ENCODE results near the gene PLCH1.

PLCH1 gene

DNA sequence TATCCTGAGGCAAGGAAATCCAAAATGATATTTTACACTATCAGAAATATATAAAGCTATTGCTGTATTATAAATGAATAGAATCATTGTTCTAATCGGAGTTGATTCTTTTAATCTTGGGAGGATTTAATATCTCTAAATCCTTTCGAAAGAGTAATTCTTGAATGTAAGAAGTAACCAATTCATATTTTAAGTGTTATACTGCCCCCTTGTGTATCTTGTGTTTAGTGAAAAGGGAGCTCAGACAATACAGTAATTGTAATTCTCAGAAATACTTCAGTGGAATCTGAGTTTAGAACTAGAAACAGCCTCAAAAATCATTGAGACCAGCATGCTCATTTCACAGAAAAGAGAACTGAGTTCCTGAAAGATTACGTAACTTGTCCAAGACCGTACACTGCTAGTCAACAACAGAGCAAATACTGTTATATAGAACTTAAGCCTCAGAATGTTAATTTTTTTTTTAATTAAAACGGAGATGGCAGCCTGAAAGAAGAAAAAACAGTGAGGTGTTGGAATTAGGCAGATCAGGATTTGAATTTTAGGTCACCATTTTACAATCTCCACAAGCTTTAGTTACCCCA lies 42.9 kb downstream of the PLCH1 start:
- TF ChIP-seq SIN3A (IDR thresholded peaks at IDR 0.05; ENCODE audit: borderline replicate concordance, insufficient read depth, low read length) (no peak), REST (IDR thresholded peaks at IDR 0.05; ENCODE audit: insufficient read depth in 1 of 2, low read depth in 2 of 2, low read length in 2 of 2) (no peak), FOXP2 (optimal IDR thresholded peaks at IDR 0.05; ENCODE audit: borderline replicate concordance, extremely low read depth, extremely low read length, insufficient read depth) (no peak), POLR2AphosphoS5 (IDR thresholded peaks at IDR 0.05; ENCODE audit: low read depth, low read length) (no peak), TAF1 (IDR thresholded peaks at IDR 0.05; ENCODE audit: borderline replicate concordance, insufficient read depth, low read length) (no peak)

GRCh38 chr3:155697542-155697941 lies 47.3 kb downstream of the PLCH1 start:
- TF ChIP-seq TAF1 (IDR thresholded peaks at IDR 0.05; ENCODE audit: borderline replicate concordance, insufficient read depth, low read length) = no peak
- TF ChIP-seq REST (IDR thresholded peaks at IDR 0.05; ENCODE audit: insufficient read depth in 1 of 2, low read depth in 2 of 2, low read length in 2 of 2) = no peak
- TF ChIP-seq POLR2AphosphoS5 (IDR thresholded peaks at IDR 0.05; ENCODE audit: low read depth, low read length) = no peak
- no peak for TF ChIP-seq FOXP2 (optimal IDR thresholded peaks at IDR 0.05; ENCODE audit: borderline replicate concordance, extremely low read depth, extremely low read length, insufficient read depth)
- TF ChIP-seq SIN3A (IDR thresholded peaks at IDR 0.05; ENCODE audit: borderline replicate concordance, insufficient read depth, low read length) = no peak

GRCh38 chr3:155690921-155691320 lies 54.0 kb downstream of the PLCH1 start:
- TF ChIP-seq POLR2AphosphoS5 (IDR thresholded peaks at IDR 0.05; ENCODE audit: low read depth, low read length) (no peak), REST (IDR thresholded peaks at IDR 0.05; ENCODE audit: insufficient read depth in 1 of 2, low read depth in 2 of 2, low read length in 2 of 2) (no peak), FOXP2 (optimal IDR thresholded peaks at IDR 0.05; ENCODE audit: borderline replicate concordance, extremely low read depth, extremely low read length, insufficient read depth) (no peak), TAF1 (IDR thresholded peaks at IDR 0.05; ENCODE audit: borderline replicate concordance, insufficient read depth, low read length) (no peak), SIN3A (IDR thresholded peaks at IDR 0.05; ENCODE audit: borderline replicate concordance, insufficient read depth, low read length) (no peak)

DNA sequence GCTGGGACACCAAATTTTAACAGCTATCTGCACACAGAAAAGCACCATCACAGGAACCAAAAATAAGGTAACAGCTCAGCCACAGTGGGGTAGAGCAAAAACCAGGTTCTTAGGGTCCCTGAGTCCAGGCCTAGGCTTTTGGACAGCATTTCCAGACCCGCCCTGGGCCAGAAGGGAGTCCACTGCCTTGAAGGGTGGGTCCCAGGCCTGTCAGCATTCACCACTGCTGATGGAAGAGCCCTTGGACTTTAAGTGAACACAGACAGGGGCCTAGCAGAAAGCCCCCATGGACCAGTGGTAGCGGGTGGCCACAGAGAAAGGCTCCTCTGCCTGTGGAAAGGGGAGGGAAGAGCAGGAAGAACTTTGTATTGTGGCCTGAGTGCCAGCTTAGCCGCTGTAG lies 56.4 kb downstream of the PLCH1 start:
- TF ChIP-seq POLR2AphosphoS5 (IDR thresholded peaks at IDR 0.05; ENCODE audit: low read depth, low read length) (no peak), TAF1 (IDR thresholded peaks at IDR 0.05; ENCODE audit: borderline replicate concordance, insufficient read depth, low read length) (no peak), FOXP2 (optimal IDR thresholded peaks at IDR 0.05; ENCODE audit: borderline replicate concordance, extremely low read depth, extremely low read length, insufficient read depth) (no peak), SIN3A (IDR thresholded peaks at IDR 0.05; ENCODE audit: borderline replicate concordance, insufficient read depth, low read length) (no peak), REST (IDR thresholded peaks at IDR 0.05; ENCODE audit: insufficient read depth in 1 of 2, low read depth in 2 of 2, low read length in 2 of 2) (no peak)

DNA sequence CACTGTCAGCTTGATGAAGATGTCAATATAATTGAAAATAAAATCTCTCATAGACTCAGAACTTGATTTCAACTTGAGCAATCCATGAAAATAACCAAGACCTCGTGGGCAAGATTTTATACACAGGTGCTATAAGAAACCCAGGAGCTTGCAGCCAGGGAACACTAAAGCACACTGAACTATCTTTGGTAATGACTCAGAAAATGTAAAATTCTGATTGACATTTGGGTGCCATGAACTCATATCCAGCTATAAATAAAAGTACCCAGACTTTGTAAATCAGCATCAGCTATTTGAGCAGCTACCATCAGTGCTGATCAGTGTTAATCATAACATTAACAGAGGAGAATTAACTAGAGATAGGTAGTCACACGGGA lies 61.5 kb downstream of the PLCH1 start:
- TF ChIP-seq POLR2AphosphoS5 (IDR thresholded peaks at IDR 0.05; ENCODE audit: low read depth, low read length) (no peak), REST (IDR thresholded peaks at IDR 0.05; ENCODE audit: insufficient read depth in 1 of 2, low read depth in 2 of 2, low read length in 2 of 2) (no peak), TAF1 (IDR thresholded peaks at IDR 0.05; ENCODE audit: borderline replicate concordance, insufficient read depth, low read length) (no peak), FOXP2 (optimal IDR thresholded peaks at IDR 0.05; ENCODE audit: borderline replicate concordance, extremely low read depth, extremely low read length, insufficient read depth) (no peak), SIN3A (IDR thresholded peaks at IDR 0.05; ENCODE audit: borderline replicate concordance, insufficient read depth, low read length) (no peak)
